Activated CD4-positive, alpha-beta T cell treated with anti-CD3 and anti-CD28 coated beads, Interleukin-2, amount 10 ng/mL, durations not matched to agents 7 days and 5 days (primary cell): ENCODE results near the gene CDCA7. TPM values are rescaled to one million over a fixed set of nuclear protein-coding genes. Genes with fewer than 3 reads are reported as not detected.

Experiments used
- CTCF ChIA-PET: fragments of 350-600 bp; sonication (Branson Sonifier 250); formaldehyde crosslinking; loops from one replicate; lab custom pipeline; 2021; ENCODE audit warnings: antibody characterized with exemption; lab: Charles Lee
- POLR2A ChIA-PET: fragments of 350-600 bp; sonication (Branson Sonifier 250); formaldehyde crosslinking; loops from one replicate; lab custom pipeline; 2021; ENCODE audit warnings: antibody characterized with exemption; lab: Charles Lee
- DNase-seq: peaks from one replicate; pipeline ENCODE4 v3.0.0-alpha.2; 2020
- H3K27ac Mint-ChIP-seq: one replicate; pipeline ENCODE4 v1.8.0; 2021; ENCODE audit warnings: mild to moderate bottlenecking, moderate library complexity, mixed read lengths
- H3K27me3 Mint-ChIP-seq: one replicate; pipeline ENCODE4 v1.8.0; 2021; ENCODE audit warnings: mixed read lengths
- H3K36me3 Mint-ChIP-seq: one replicate; pipeline ENCODE4 v1.8.0; 2021; ENCODE audit warnings: low read depth, mixed read lengths
- H3K4me1 Mint-ChIP-seq: one replicate; pipeline ENCODE4 v1.8.0; 2021; ENCODE audit warnings: mixed read lengths
- H3K4me3 Mint-ChIP-seq: one replicate; pipeline ENCODE4 v1.8.0; 2021; ENCODE audit warnings: mild to moderate bottlenecking, moderate library complexity, mixed read lengths
- H3K9me3 Mint-ChIP-seq: one replicate; pipeline ENCODE4 v1.8.0; 2021; ENCODE audit warnings: mixed read lengths
- total RNA-seq, 2 experiments: library from RNA; stranded (reverse); gene quantifications; one replicate each; pipeline ENCODE4 v1.2.3, GENCODE V29; 2021

The CDCA7 gene
- total RNA-seq, 2 experiments from 2014 or later: 105 to 113 TPM

DNA sequence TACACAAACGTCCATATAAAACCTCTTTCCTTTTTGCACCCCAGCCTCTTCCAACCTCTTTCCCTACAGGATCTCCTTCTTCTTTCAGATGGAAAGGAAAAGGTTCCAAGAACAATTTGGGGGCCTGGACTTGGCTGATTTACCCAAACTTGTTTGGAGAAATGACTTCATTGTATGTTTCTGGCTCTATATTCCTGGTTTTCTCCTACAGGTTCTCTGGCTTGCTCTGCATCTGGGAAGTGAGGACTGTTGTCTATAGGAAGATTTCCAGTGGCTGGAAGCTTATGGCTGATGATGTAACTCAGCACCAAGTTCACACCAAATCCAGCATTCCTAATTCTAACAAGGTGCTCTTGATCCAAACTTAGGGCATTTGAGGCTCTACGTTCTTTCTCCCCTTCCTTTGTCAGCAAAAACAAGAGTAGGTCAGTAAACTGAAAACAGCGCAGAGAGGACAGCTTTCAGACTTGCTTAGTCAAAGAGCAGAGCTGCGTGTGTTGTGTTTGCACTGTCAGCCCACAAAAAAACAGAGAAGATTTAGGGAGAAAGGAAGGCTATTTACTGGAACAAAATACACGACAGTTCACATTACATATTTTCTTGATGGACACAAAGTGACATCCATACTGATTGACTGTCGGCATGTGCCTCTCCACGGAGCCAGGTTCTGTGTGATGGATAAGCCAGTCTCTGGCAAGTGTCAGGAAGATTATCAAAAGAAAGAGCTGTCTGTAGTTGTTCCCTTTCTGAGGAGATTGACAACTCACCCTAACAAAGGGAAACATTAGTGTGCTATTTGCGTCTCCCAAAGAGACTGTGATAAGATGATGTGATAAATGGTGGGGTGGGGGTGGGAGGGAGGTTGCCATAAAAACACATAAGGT is 39.7 kb downstream of the CDCA7 start:
- POLR2A ChIA-PET: interaction anchor here (0.6 kb wide), 1 partner anchor 9 kb away, joined by 3 read pairs; no protein-coding TSS in a partner anchor
- H3K4me3 Mint-ChIP-seq: no peak overlapping the region
- H3K4me1 Mint-ChIP-seq: no peaks in the 10 kb centered on the region
- no peaks in the 10 kb centered on the region for H3K36me3 Mint-ChIP-seq
- no peaks in the 10 kb centered on the region for H3K9me3 Mint-ChIP-seq
- H3K27me3 Mint-ChIP-seq: peaks cover 28% of the 10 kb centered on the region
- DNase-seq: no peak
- CTCF ChIA-PET: interaction anchor here (0.7 kb wide), 1 partner anchor 16 kb away, joined by 4 read pairs; no protein-coding TSS in a partner anchor
- H3K27ac Mint-ChIP-seq: no peak overlapping the region

DNA sequence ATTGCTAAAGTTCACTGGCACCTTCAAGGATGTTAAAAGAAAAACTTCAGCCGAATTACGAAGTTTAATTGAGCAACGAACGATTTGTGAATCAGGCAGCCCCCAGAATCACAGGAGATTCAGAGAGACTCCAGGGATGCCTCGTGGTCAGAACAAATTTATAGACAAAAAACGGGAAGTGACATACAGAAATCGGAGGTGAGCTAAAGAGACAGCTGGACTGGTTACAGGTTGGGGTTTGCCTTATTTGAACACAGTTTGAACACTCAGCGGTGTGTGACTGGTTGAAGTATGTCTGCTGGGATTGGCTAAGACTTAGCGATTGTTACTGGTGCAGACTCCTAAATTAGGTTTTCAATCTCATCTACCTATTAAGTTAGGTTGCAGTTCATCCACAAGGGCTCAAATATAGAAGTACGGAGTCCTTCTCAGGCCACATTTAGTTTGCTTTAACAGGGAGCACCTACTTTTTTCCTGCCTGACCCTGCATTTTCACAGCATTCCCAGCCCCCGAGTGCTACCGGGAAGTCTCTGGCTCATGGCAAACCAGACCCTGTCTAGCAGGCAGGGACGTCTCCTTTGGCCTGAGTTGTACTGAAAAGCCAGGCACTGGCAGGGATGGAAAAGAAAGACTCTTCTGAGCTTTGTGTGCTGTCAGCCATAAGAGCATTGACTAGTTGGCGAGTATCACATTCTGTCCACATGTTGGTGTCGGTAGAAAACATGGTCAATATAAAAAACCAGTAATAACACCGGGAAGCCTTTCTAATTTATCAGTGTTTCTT is 41.1 kb downstream of the CDCA7 start:
- CTCF ChIA-PET: no interaction called here
- H3K36me3 Mint-ChIP-seq: no peaks in the 10 kb centered on the region
- no peak overlapping the region for H3K27ac Mint-ChIP-seq

DNA sequence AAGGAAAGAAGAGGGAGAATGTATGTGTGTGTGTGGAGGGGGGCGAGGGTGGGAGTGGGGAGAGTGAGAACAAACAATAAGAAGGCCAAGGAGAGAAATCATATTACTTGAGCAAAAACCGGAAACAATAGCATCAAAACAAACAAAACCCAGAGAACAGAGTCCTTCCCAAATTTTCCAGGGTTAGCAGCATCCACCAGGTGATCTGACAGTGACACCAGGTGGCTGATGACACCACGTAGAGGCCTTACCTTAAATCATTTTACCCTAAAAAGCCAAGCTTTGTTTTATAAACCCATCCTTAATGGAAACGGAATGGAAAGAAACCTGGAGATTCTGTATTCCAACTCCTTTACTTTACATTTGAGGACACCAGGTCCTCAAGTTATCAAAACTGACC is 42.9 kb downstream of the CDCA7 start:
- no peak overlapping the region for H3K4me3 Mint-ChIP-seq
- H3K27me3 Mint-ChIP-seq: peaks cover 51% of the 10 kb centered on the region
- ChIA-PET CTCF (interaction anchor here (0.6 kb wide), 1 partner anchor 88 kb away, joined by 3 read pairs; no protein-coding TSS in a partner anchor), POLR2A (no interaction called here)
- peaks cover 5% of the 10 kb centered on the region for H3K4me1 Mint-ChIP-seq
- H3K36me3 Mint-ChIP-seq: no peaks in the 10 kb centered on the region
- H3K27ac Mint-ChIP-seq: no peak overlapping the region
- DNase-seq: no peak
- H3K9me3 Mint-ChIP-seq: no peaks in the 10 kb centered on the region

More for the DNA sequence above, 41.1 kb downstream of the CDCA7 start:
- Mint-ChIP-seq H3K4me1 (no peaks in the 10 kb centered on the region), H3K4me3 (no peak overlapping the region), H3K27me3 (peaks cover 38% of the 10 kb centered on the region), H3K9me3 (no peaks in the 10 kb centered on the region)
- POLR2A ChIA-PET: no interaction called here
- DNase-seq: no peak

DNA sequence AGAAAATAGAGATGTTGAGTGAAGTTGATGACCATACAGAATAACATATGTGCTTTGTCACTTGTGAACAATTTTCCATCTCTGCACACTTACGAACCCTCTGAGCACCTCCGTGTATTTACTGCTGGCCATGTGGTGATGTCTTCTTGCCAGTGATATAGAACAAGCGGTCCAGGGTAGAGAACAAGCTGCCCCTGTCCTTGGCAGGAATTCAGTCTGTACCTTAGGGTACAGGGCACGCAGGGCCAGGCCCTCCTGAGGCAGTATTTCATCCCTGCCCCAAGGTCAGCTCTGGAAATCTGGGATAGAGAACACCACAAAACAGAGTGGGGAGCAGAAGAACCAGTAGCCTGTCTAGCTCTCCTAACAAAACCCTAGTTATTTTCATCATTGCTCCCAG is 44.6 kb downstream of the CDCA7 start:
- H3K9me3 Mint-ChIP-seq: no peaks in the 10 kb centered on the region
- POLR2A ChIA-PET: no interaction called here
- H3K27ac Mint-ChIP-seq: no peak overlapping the region
- no peak overlapping the region for H3K4me3 Mint-ChIP-seq
- no peak for DNase-seq
- peaks cover 5% of the 10 kb centered on the region for H3K4me1 Mint-ChIP-seq
- H3K27me3 Mint-ChIP-seq: peaks cover 60% of the 10 kb centered on the region
- H3K36me3 Mint-ChIP-seq: no peaks in the 10 kb centered on the region
- CTCF ChIA-PET: no interaction called here

DNA sequence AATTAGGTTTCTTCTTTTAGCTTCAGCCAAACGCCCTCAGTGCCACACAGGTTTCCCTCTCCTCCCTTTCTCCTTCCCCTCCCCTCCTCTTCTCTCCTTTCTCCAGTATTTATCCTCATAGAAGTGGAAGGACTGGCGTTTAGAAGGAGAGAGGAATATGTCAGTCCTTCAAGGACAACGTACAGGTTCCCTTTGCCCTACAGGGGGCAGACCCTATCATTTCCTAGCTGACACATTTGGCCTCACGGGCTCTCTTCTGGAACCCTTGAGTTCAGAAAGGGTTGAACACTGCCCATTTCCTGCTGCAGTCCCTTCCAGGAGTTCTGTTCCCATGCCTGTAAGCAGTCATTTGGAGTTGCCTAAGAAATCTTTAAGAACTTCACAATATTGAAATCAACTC is 46.1 kb downstream of the CDCA7 start:
- H3K27ac Mint-ChIP-seq: no peak overlapping the region
- H3K9me3 Mint-ChIP-seq: no peaks in the 10 kb centered on the region
- H3K36me3 Mint-ChIP-seq: no peaks in the 10 kb centered on the region
- H3K27me3 Mint-ChIP-seq: peaks cover 58% of the 10 kb centered on the region
- ChIA-PET POLR2A (interaction anchor here (0.6 kb wide), 1 partner anchor 709 kb away, joined by 3 read pairs; no protein-coding TSS in a partner anchor), CTCF (interaction anchor here (1.2 to 1.5 kb wide), 2 partner anchors 48 to 941 kb away, joined by 4 read pairs; no protein-coding TSS in a partner anchor)
- peaks cover 5% of the 10 kb centered on the region for H3K4me1 Mint-ChIP-seq
- no peak overlapping the region for H3K4me3 Mint-ChIP-seq
- DNase-seq: no peak

DNA sequence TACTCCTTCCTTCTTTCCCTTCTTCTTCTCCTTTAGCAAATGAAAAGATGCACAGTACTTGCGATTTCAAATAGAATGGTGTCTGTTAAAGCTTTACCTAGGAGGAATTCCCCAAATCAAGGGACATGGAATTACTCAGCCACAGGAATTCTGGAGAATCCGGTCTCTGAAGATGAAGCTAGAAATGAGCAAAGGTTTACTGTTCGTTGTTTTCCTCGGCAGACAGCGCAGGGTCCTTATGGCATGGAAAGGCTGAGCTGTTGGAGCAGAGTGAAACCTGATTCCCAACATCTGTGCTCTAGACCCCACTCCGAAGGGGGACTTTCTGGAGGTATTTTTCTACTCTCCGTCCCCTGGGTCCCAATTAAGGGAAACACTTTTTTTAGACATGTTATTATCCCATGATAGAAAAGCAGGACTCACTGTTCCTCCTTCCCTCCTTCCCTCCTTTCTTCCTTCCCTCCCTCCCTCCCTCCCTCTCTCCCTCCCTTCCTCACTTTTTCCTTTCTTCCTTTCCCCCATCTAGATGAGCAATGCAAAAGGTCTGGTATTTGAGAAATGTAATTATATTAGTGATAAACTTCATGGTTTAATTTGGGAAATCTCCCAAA is 47.1 kb downstream of the CDCA7 start:
- H3K9me3 Mint-ChIP-seq: no peaks in the 10 kb centered on the region
- DNase-seq: no peak
- no peak overlapping the region for H3K4me3 Mint-ChIP-seq
- H3K4me1 Mint-ChIP-seq: peaks cover 5% of the 10 kb centered on the region
- H3K36me3 Mint-ChIP-seq: no peaks in the 10 kb centered on the region
- no peak overlapping the region for H3K27ac Mint-ChIP-seq
- CTCF ChIA-PET: interaction anchor here (0.6 to 1.6 kb wide), 7 partner anchors 14 to 939 kb away, joined by 3 to 13 read pairs (median 4); no protein-coding TSS in a partner anchor
- peaks cover 58% of the 10 kb centered on the region for H3K27me3 Mint-ChIP-seq
- POLR2A ChIA-PET: interaction anchor here (0.6 kb wide), 1 partner anchor 1237 kb away, joined by 4 read pairs; no protein-coding TSS in a partner anchor

DNA sequence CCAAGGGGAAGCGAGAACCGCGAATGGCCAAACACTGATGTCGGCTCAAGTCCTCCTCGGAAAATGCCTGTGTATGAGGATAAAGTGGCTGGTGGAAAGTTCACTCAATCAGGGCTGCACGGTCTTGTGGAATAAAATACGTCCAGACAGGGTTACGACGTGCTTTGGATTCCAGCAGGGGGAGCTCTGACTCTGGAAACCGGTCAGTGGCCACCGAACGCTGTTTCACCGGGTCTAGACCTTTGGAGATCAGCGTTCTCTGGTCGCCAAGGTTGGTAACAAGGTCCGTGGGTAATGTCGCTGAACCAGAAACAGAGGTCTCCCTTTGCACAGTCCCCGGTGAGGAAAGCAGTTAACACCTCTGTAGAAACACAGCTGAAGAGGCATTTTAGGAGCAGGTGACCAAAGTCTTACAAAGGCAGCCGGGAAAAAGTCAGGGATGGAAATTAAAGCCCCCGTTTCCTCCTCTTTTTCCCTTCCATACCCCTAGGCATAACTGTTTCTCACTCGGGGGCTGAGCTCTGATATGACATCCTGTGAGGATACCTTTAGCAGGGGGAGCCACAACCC is 47.8 kb downstream of the CDCA7 start:
- Mint-ChIP-seq H3K27ac (no peak overlapping the region), H3K9me3 (no peaks in the 10 kb centered on the region), H3K27me3 (peaks cover 56% of the 10 kb centered on the region), H3K4me3 (no peak overlapping the region), H3K36me3 (no peaks in the 10 kb centered on the region), H3K4me1 (peaks cover 5% of the 10 kb centered on the region)
- ChIA-PET CTCF (interaction anchor here (0.6 to 1.6 kb wide), 8 partner anchors 10 to 939 kb away, joined by 3 to 13 read pairs (median 4); no protein-coding TSS in a partner anchor), POLR2A (no interaction called here)
- peak; percentile 81 for DNase-seq

DNA sequence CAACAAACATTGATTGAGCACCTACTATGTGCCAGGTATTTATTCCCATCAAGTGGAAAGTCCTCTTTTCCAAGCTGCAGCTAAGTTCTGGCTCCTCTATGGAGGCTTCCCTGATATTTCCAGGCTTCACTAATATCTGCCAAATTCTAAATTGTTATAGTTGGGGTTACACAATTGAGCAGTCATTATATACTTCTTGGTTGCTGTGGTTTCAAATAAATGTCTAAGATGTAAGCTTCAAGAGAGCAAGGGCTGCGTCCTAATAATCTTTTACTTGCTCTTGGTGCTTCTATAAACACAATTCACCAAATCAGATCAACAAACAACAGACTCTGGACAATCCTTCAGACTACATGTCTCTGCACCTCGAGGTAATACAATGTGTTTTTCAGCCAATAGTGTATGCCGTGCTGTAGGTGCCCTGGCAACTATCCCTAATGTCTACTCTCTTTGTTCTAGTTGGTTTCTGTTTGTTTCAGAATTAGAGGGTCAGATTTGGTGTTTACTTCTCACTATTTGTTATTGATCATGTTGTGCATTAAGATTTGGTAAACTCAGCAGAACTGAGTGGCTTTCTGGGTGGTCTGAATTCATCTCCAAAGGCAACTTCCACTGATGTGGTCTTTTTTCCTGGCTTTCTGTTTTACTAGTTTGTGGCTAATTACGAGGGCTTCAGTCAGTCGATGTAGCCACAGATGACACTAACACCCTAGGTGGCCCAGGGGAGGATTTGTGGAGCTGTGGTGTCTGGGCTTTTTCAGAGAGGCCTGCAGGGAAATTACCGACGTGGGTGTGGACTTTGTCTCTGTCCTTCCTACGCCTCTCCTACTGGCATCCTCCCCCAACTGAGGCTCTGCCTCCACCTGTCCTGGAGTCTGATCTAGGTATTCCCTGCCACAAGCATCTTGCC is 50.4 kb downstream of the CDCA7 start:
- CTCF ChIA-PET: no interaction called here
- Mint-ChIP-seq H3K36me3 (no peaks in the 10 kb centered on the region), H3K4me3 (no peak overlapping the region), H3K27ac (no peak overlapping the region), H3K27me3 (peaks cover 49% of the 10 kb centered on the region), H3K4me1 (peaks cover 5% of the 10 kb centered on the region), H3K9me3 (no peaks in the 10 kb centered on the region)
- DNase-seq: no peak
- POLR2A ChIA-PET: no interaction called here

DNA sequence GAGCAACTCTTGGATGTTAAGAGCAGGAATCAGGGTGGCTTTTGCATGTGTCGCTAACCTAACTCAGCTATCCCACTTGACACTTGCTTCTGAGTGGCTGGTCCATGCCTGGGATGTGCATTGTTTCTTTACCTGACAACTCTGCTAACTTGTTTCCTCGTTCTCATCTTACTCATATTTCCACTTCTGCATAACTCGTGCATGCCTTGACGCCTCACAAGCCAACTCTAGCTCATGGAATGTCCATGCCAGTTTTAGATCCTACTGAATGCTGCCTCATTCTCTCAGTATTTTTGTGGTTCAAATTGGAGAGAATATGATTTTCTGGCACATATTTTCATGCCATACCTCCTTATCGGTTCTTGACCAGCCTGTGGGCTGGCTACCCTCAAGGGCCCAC is 52.5 kb downstream of the CDCA7 start:
- Mint-ChIP-seq H3K27me3 (peaks cover 34% of the 10 kb centered on the region), H3K4me1 (peaks cover 4% of the 10 kb centered on the region), H3K27ac (no peak overlapping the region), H3K9me3 (no peaks in the 10 kb centered on the region), H3K36me3 (no peaks in the 10 kb centered on the region), H3K4me3 (no peak overlapping the region)
- ChIA-PET POLR2A (no interaction called here), CTCF (no interaction called here)
- DNase-seq: no peak

DNA sequence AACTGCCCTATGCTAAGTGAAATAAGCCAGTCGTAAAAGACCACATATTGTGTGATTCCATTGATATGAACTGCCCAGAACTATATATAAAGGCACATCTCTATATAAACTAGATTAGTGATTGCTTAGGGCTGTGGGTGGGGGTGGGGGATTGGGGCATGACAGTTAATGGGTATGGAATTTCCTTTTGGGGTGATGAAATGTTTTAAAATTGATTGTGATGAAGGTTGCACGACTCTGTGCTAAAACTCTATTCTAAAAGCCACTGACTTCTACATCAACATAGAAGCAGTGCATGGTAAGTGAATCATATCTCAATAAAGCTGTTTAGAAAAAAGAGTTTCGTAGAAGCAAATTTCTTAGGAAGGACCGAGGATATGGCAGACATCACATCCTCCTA is 53.0 kb downstream of the CDCA7 start:
- ChIA-PET POLR2A (no interaction called here), CTCF (no interaction called here)
- no peak for DNase-seq
- Mint-ChIP-seq H3K27ac (no peak overlapping the region), H3K36me3 (no peaks in the 10 kb centered on the region), H3K4me3 (no peak overlapping the region), H3K27me3 (peaks cover 29% of the 10 kb centered on the region), H3K4me1 (no peaks in the 10 kb centered on the region), H3K9me3 (no peaks in the 10 kb centered on the region)

DNA sequence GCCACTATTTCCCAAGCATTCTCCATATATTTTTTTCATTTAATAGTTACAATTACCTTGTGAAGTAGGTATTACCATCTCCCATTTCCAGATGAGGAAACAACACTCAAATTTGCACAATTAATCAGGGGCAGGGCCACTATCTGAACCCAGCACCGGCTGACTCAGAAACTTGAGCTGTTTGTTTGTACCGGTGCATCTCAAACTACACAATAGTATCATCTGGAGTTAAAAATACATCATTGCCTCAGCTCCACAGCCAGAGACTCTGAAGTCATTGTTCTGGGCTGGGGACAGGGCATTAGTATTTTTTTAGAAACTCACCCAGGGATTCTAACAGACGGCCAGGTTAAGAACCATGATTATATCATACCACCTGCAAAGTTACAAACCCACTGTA is 55.9 kb downstream of the CDCA7 start:
- Mint-ChIP-seq H3K36me3 (no peaks in the 10 kb centered on the region), H3K4me1 (no peaks in the 10 kb centered on the region)
- CTCF ChIA-PET: interaction anchor here (1.1 to 1.3 kb wide), 2 partner anchors 16 to 38 kb away, joined by 3 to 4 read pairs; no protein-coding TSS in a partner anchor

More for the DNA sequence above, 55.9 kb downstream of the CDCA7 start:
- H3K27ac Mint-ChIP-seq: no peak overlapping the region
- no peaks in the 10 kb centered on the region for H3K9me3 Mint-ChIP-seq
- no peak overlapping the region for H3K4me3 Mint-ChIP-seq
- POLR2A ChIA-PET: no interaction called here
- peaks cover 23% of the 10 kb centered on the region for H3K27me3 Mint-ChIP-seq
- DNase-seq: no peak
